Caco-2 (cell line): Measurements from ENCODE around the gene KDM4C. TPM values are rescaled to one million over a fixed set of nuclear protein-coding genes. Genes with fewer than 3 reads are reported as not detected.

ENCODE experiments used
- BruUV-seq: library from RNA; stranded (reverse); fragments of 400-500 nt; replicated peaks from 2 replicates; lab custom pipeline; 2021; lab: Mats Ljungman, UMichigan
- CTCF ChIA-PET: fragments of 300-600 bp; sonication (Branson Sonifier 250); formaldehyde crosslinking; loops from one replicate; lab custom pipeline; 2022; ENCODE audit warnings: antibody characterized with exemption; lab: Charles Lee
- POLR2A ChIA-PET: fragments of 300-600 bp; sonication (Branson Sonifier 250); formaldehyde crosslinking; loops from one replicate; lab custom pipeline; 2022; ENCODE audit warnings: antibody characterized with exemption; lab: Charles Lee
- DNase-seq, 2 experiments: peaks; one replicate each; pipeline versions ENCODE4 v3.0.0 to v3.0.0-alpha.2; 2020 to 2022
- H3K27me3 ChIP-seq: replicated peaks from 2 replicates; pipeline ENCODE4 v1.6.0; 2011; ENCODE audit warnings: low read length; ENCODE audit not compliant: control insufficient read depth, insufficient read depth
- H3K36me3 ChIP-seq: 2 replicates; pipeline ENCODE4 v1.5.1; 2011; ENCODE audit warnings: low read length; ENCODE audit not compliant: control insufficient read depth, insufficient read depth
- H3K4me1 ChIP-seq: fragments of 250-450 bp; sonication (Bioruptor Pico); 2 replicates; pipeline ENCODE4 v1.5.1; 2020; ENCODE audit warnings: mild to moderate bottlenecking
- H3K4me3 ChIP-seq: 2 replicates; pipeline ENCODE4 v1.5.1; 2011; ENCODE audit warnings: low read depth, mild to moderate bottlenecking, control low read depth, low read length
- H3K9me3 ChIP-seq: fragments of 250-450 bp; sonication (Bioruptor Pico); 2 replicates; pipeline ENCODE4 v1.5.1; 2020; ENCODE audit warnings: mild to moderate bottlenecking, moderate library complexity
- H3K27ac Mint-ChIP-seq: one replicate; pipeline ENCODE4 v1.8.0; 2022; ENCODE audit warnings: mixed read lengths; ENCODE audit not compliant: unreplicated experiment
- H3K27me3 Mint-ChIP-seq: one replicate; pipeline ENCODE4 v1.8.0; 2022; ENCODE audit warnings: mixed read lengths; ENCODE audit not compliant: insufficient read depth, unreplicated experiment
- H3K36me3 Mint-ChIP-seq: one replicate; pipeline ENCODE4 v1.8.0; 2022; ENCODE audit warnings: mild to moderate bottlenecking, mixed read lengths; ENCODE audit not compliant: insufficient read depth, unreplicated experiment
- H3K4me1 Mint-ChIP-seq: one replicate; pipeline ENCODE4 v1.8.0; 2022; ENCODE audit warnings: low read depth, mixed read lengths; ENCODE audit not compliant: unreplicated experiment
- H3K4me3 Mint-ChIP-seq: one replicate; pipeline ENCODE4 v1.8.0; 2022; ENCODE audit warnings: mild to moderate bottlenecking, moderate library complexity, mixed read lengths; ENCODE audit not compliant: unreplicated experiment
- H3K9me3 Mint-ChIP-seq: one replicate; pipeline ENCODE4 v1.8.0; 2022; ENCODE audit warnings: mixed read lengths; ENCODE audit not compliant: unreplicated experiment
- CTCF ChIP-seq, 2 experiments: fragments of 200-600 bp in 1 of 2; IDR thresholded peaks; 1 replicate in 1 of 2; 2 replicates in 1 of 2; pipeline versions ENCODE4 v1.5.1 to v1.8.0; 2011 to 2022; ENCODE audit warnings: antibody characterized with exemption in 1 of 2, control low read depth in 1 of 2, inconsistent platforms in 1 of 2, low read depth in 1 of 2, low read length in 1 of 2, mild to moderate bottlenecking in 1 of 2, moderate library complexity in 1 of 2; ENCODE audit not compliant: insufficient read depth in 1 of 2, severe bottlenecking in 1 of 2, unreplicated experiment in 1 of 2
- intact Hi-C: fragments of 100-400 bp; cut with micrococcal nuclease; formaldehyde crosslinking; loops from one replicate; pipeline ENCODE4 v1.10.0; 2022; ENCODE audit not compliant: unreplicated experiment
- total RNA-seq: library from RNA; stranded (reverse); gene quantifications from 2 replicates; pipeline ENCODE4 v1.2.3, GENCODE V29; 2022

The KDM4C gene
- total RNA-seq, 1 experiment from 2014 or later = 40.3 TPM

GRCh38 chr9:7143645-7144200, 385.9 kb downstream of the KDM4C start:
- BruUV-seq = no TSS peak

GRCh38 chr9:7144265-7145046, 386.7 kb downstream of the KDM4C start:
- Histone ChIP-seq H3K9me3 (no peaks in the 10 kb centered on the region), H3K27me3 (no peaks in the 10 kb centered on the region), H3K4me3 (no peak overlapping the region), H3K36me3 (no peaks in the 10 kb centered on the region; the same call in 1 of the 2 replicates), H3K4me1 (no peaks in the 10 kb centered on the region)
- no peak overlapping the region for H3K27ac Mint-ChIP-seq
- no peaks in the 10 kb centered on the region for H3K9me3 Mint-ChIP-seq
- H3K4me1 Mint-ChIP-seq = peaks cover 12% of the 10 kb centered on the region
- POLR2A ChIA-PET = no interaction called here
- TF ChIP-seq CTCF (IDR thresholded peaks at IDR 0.05; ENCODE audit: insufficient read depth in 1 of 2, low read depth in 1 of 2, low read length in 1 of 2, severe bottlenecking in 1 of 2, unreplicated experiment in 1 of 2) = no peak
- H3K27me3 Mint-ChIP-seq = no peaks in the 10 kb centered on the region
- peaks cover 30% of the 10 kb centered on the region for H3K36me3 Mint-ChIP-seq
- CTCF ChIA-PET = no interaction called here
- DNase-seq = no peak
- intact Hi-C loops = no loop called here
- H3K4me3 Mint-ChIP-seq = no peak overlapping the region
- BruUV-seq = no TSS peak

More at GRCh38 chr9:7143645-7144200, 385.9 kb downstream of the KDM4C start:
- Mint-ChIP-seq H3K4me3 (no peak overlapping the region), H3K4me1 (peaks cover 12% of the 10 kb centered on the region), H3K36me3 (peaks cover 30% of the 10 kb centered on the region), H3K27me3 (no peaks in the 10 kb centered on the region), H3K9me3 (no peaks in the 10 kb centered on the region), H3K27ac (no peak overlapping the region)
- Histone ChIP-seq H3K4me3 (no peak overlapping the region), H3K4me1 (no peaks in the 10 kb centered on the region), H3K36me3 (no peaks in the 10 kb centered on the region; the same call in 1 of the 2 replicates), H3K27me3 (no peaks in the 10 kb centered on the region), H3K9me3 (no peaks in the 10 kb centered on the region)
- DNase-seq = no peak
- POLR2A ChIA-PET = no interaction called here
- CTCF ChIA-PET = no interaction called here
- TF ChIP-seq CTCF (IDR thresholded peaks at IDR 0.05; ENCODE audit: insufficient read depth in 1 of 2, low read depth in 1 of 2, low read length in 1 of 2, severe bottlenecking in 1 of 2, unreplicated experiment in 1 of 2) = no peak
- intact Hi-C loops = no loop called here

- intact Hi-C loops = no loop called here
- H3K27me3 ChIP-seq = no peaks in the 10 kb centered on the region
- H3K4me3 ChIP-seq = no peak overlapping the region
- H3K27me3 Mint-ChIP-seq = no peaks in the 10 kb centered on the region
- no peak overlapping the region for H3K4me3 Mint-ChIP-seq
- H3K36me3 Mint-ChIP-seq = peaks cover 36% of the 10 kb centered on the region
- H3K4me1 Mint-ChIP-seq = peaks cover 12% of the 10 kb centered on the region
- TF ChIP-seq CTCF (IDR thresholded peaks at IDR 0.05; ENCODE audit: insufficient read depth in 1 of 2, low read depth in 1 of 2, low read length in 1 of 2, severe bottlenecking in 1 of 2, unreplicated experiment in 1 of 2) = no peak
- ChIA-PET POLR2A (no interaction called here), CTCF (no interaction called here)
- no peaks in the 10 kb centered on the region; the same call in 1 of the 2 replicates for H3K36me3 ChIP-seq
- H3K4me1 ChIP-seq = no peaks in the 10 kb centered on the region
- DNase-seq = no peak
- no peaks in the 10 kb centered on the region for H3K9me3 Mint-ChIP-seq
- BruUV-seq = no TSS peak
- no peaks in the 10 kb centered on the region for H3K9me3 ChIP-seq
- no peak overlapping the region for H3K27ac Mint-ChIP-seq
These were observed 387.7 kb downstream of the KDM4C start for GRCh38 chr9:7145361-7146069.
